Measurements from ENCODE around the gene CLN3. TPM values are rescaled to one million over a fixed set of nuclear protein-coding genes. Genes with fewer than 3 reads are reported as not detected.

The CLN3 gene
- total and polyA plus RNA-seq, 2 of the 13 experiments (the other 11 are each of a cell fraction or from before 2014, with no cell fraction given) = 23.4 to 46.8 TPM

GRCh38 chr16:28538733-28539596, 47.1 kb upstream of the CLN3 start, which contains the start of gene NUPR1 (continued):
- TF ChIP-seq GMEB2 (CRISPR knock-in tag; IDR thresholded peaks at IDR 0.05; ENCODE audit: low read depth) = no peak
- TF ChIP-seq PAWR (CRISPR knock-in tag; IDR thresholded peaks at IDR 0.05; ENCODE audit: borderline replicate concordance) = no peak
- peak; percentile 81; the same call in 1 of the 2 replicates for TF ChIP-seq ZFP90 (CRISPR knock-in tag; IDR thresholded peaks at IDR 0.05; ENCODE audit: borderline replicate concordance)
- TF ChIP-seq ZNF615 (CRISPR knock-in tag; IDR thresholded peaks at IDR 0.05; ENCODE audit: borderline replicate concordance) = no peak
- TF ChIP-seq PAX8 (CRISPR knock-in tag; IDR thresholded peaks at IDR 0.05; ENCODE audit: borderline replicate concordance) = no peak
- TF ChIP-seq ZNF530 (CRISPR knock-in tag; IDR thresholded peaks at IDR 0.05; ENCODE audit: low read depth) = no peak
- TF ChIP-seq GPBP1L1 (CRISPR knock-in tag; IDR thresholded peaks at IDR 0.05) = no peak
- TF ChIP-seq ZFYVE20 (CRISPR knock-in tag; IDR thresholded peaks at IDR 0.05; ENCODE audit: borderline replicate concordance, low read depth) = no peak
- TF ChIP-seq SCMH1 (CRISPR knock-in tag; IDR thresholded peaks at IDR 0.05; ENCODE audit: borderline replicate concordance) = no peak
- TF ChIP-seq ZHX2 (IDR thresholded peaks at IDR 0.05; ENCODE audit: low read depth) = no peak
- no peak for TF ChIP-seq ZHX2 (CRISPR knock-in tag; IDR thresholded peaks at IDR 0.05; ENCODE audit: borderline replicate concordance)
- no peak for TF ChIP-seq YY1 (IDR thresholded peaks at IDR 0.05; ENCODE audit: insufficient read depth, insufficient replicate concordance, low read depth, low read length)
- TF ChIP-seq REPIN1 (CRISPR knock-in tag; IDR thresholded peaks at IDR 0.05; ENCODE audit: borderline replicate concordance, low read depth) = peak; percentile 84
- no peak for TF ChIP-seq ZNF720 (CRISPR knock-in tag; IDR thresholded peaks at IDR 0.05)

All from HepG2 (cell line).